HG03159 (cell line): ENCODE measurements around the gene CEP170.
A peak's percentile ranks its signal among the peaks of the same experiment; 100 is the strongest.

ENCODE experiments used
- ATAC-seq: cut with Tn5 transposase; IDR thresholded peaks from one replicate; pipeline ENCODE4 v1.9.1; 2021; ENCODE audit warnings: mild to moderate bottlenecking, moderate library complexity; ENCODE audit not compliant: unreplicated experiment

Gene CEP170

GRCh38 chr1:243268751-243269460 is 13.8 kb upstream of the CEP170 start:
- ATAC-seq = no peak

- ATAC-seq = no peak
Observed at GRCh38 chr1:243267914-243268653, 13.0 kb upstream of the CEP170 start.

GRCh38 chr1:243267471-243267880 is 12.4 kb upstream of the CEP170 start:
- no peak for ATAC-seq

GRCh38 chr1:243266231-243266630 is 11.2 kb upstream of the CEP170 start:
- no peak for ATAC-seq

GRCh38 chr1:243264717-243265116 is 9.6 kb upstream of the CEP170 start:
- ATAC-seq = peak; percentile 57

- ATAC-seq = no peak
Observed at GRCh38 chr1:243261390-243261789, 6.3 kb upstream of the CEP170 start.

- ATAC-seq = no peak
Observed at GRCh38 chr1:243260221-243260880, 5.3 kb upstream of the CEP170 start.

- ATAC-seq = no peak
Observed at GRCh38 chr1:243258731-243259130, 3.6 kb upstream of the CEP170 start.

- no peak for ATAC-seq
Observed at GRCh38 chr1:243257189-243257588, 2.1 kb upstream of the CEP170 start.

GRCh38 chr1:243256590-243256989 is 1.5 kb upstream of the CEP170 start:
- ATAC-seq = no peak

GRCh38 chr1:243255791-243256512 is 871 bp upstream of the CEP170 start, which contains the start of gene SDCCAG8:
Gene SDCCAG8 (plus strand): TSS chr1:243256041. CDS start chr1:243256174, 133 bp downstream.
- peak; percentile 72 for ATAC-seq

- peak; percentile 17 for ATAC-seq
Observed at GRCh38 chr1:243254233-243254926, 701 bp downstream of the CEP170 start.

GRCh38 chr1:243253926-243254232 is 1.2 kb downstream of the CEP170 start:
- no peak for ATAC-seq

- no peak for ATAC-seq
Observed at GRCh38 chr1:243253211-243253925, 1.7 kb downstream of the CEP170 start.

- ATAC-seq = no peak
Observed at GRCh38 chr1:243251539-243251938, 3.5 kb downstream of the CEP170 start.

- no peak for ATAC-seq
Observed at GRCh38 chr1:243250102-243250501, 5.0 kb downstream of the CEP170 start.

- ATAC-seq = no peak
Observed at GRCh38 chr1:243249214-243249613, 5.9 kb downstream of the CEP170 start.

- ATAC-seq = no peak
Observed at GRCh38 chr1:243247901-243248300, 7.2 kb downstream of the CEP170 start.

GRCh38 chr1:243246916-243247315 is 8.2 kb downstream of the CEP170 start:
- ATAC-seq = no peak

GRCh38 chr1:243244432-243244841 is 10.6 kb downstream of the CEP170 start:
- no peak for ATAC-seq
